ENCODE measurements around the gene ORC6. TPM values are rescaled to one million over a fixed set of nuclear protein-coding genes. Genes with fewer than 3 reads are reported as not detected.
A peak's percentile ranks its signal among the peaks of the same experiment; 100 is the strongest.

ORC6 gene
- total RNA-seq, 2 donors from 2014 or later, result 30.9 to 53.7 TPM

DNA sequence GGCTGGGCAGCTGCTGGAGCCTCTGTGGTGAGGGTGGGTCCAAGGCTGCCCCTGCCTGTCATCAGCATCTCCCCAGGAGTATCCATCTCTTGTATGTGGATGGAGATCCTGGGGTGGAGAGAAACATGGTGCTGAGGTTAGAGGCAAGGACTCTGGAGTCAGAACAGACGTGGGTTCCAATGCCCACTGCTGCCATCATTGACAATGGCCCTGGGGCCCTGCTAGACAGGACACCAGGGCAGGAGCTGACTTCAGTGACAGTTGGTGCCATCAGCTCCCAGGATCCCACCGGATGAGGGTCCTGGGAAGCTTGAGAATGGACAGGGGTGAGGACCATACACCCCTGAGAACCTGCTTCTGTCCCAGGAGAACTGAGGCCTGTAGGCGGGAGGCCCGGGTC is 43.1 kb downstream of the ORC6 start:
- Mint-ChIP-seq H3K4me3 (no peak overlapping the region), H3K36me3 (ENCODE audit: low read depth) (no peaks in the 10 kb centered on the region), H3K27me3 (no peaks in the 10 kb centered on the region), H3K9me3 (no peaks in the 10 kb centered on the region), H3K27ac (no peak overlapping the region), H3K4me1 (no peaks in the 10 kb centered on the region)
- ATAC-seq (replicated peaks), result no peak

DNA sequence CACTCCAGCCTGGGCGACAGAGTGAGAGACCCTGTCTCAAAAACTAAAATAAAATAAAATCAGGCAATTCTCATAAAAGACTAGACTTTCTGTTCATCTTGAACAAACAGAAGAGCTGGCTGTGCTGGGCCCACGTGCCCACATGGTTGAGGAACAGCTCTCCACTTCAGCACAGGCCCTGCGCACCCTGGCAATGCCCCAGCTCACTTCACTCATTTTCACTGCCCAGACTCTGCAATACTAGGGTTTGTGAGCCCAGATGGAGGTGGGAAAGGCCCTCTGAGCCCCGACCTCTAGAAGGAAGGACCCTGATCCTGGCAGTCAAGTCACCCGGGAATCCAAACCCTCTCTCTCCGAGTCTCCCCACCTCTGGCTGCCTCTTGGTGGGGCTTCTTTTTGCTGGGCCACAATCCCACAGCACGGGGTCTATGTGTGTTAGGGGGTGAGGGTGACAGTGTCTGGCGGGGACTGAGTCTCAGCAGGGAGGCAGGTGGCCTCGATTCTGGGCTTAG is 43.9 kb downstream of the ORC6 start:
- no peaks in the 10 kb centered on the region for H3K27me3 Mint-ChIP-seq
- no peak overlapping the region for H3K4me3 Mint-ChIP-seq
- no peak overlapping the region for H3K27ac Mint-ChIP-seq
- no peaks in the 10 kb centered on the region for H3K36me3 Mint-ChIP-seq (ENCODE audit: low read depth)
- H3K9me3 Mint-ChIP-seq, result no peaks in the 10 kb centered on the region
- H3K4me1 Mint-ChIP-seq, result no peaks in the 10 kb centered on the region
- no peak for ATAC-seq (replicated peaks)

DNA sequence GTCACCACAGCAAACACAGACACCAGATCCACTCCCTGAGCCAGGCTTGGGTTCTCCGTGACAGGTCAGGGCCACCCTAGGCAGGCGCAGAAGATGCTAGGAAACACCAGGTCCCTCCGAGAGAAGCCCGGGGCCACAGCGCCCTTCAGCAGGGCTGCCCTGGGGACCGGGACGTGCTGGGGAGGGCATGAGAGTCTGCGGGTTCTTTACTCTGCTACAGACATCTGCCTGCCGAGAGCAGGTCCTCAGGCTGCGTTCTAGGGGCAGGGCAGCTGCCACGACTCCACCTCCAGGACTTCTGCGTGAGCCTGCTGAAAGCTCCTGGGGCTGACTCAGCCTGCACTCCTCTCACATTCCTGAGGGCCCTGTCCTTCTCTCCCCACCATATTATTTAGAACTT is 47.2 kb downstream of the ORC6 start:
- Mint-ChIP-seq H3K4me3 (no peak overlapping the region), H3K27me3 (no peaks in the 10 kb centered on the region), H3K9me3 (no peaks in the 10 kb centered on the region), H3K36me3 (ENCODE audit: low read depth) (no peaks in the 10 kb centered on the region), H3K27ac (no peak overlapping the region), H3K4me1 (no peaks in the 10 kb centered on the region)
- ATAC-seq (replicated peaks), result no peak

DNA sequence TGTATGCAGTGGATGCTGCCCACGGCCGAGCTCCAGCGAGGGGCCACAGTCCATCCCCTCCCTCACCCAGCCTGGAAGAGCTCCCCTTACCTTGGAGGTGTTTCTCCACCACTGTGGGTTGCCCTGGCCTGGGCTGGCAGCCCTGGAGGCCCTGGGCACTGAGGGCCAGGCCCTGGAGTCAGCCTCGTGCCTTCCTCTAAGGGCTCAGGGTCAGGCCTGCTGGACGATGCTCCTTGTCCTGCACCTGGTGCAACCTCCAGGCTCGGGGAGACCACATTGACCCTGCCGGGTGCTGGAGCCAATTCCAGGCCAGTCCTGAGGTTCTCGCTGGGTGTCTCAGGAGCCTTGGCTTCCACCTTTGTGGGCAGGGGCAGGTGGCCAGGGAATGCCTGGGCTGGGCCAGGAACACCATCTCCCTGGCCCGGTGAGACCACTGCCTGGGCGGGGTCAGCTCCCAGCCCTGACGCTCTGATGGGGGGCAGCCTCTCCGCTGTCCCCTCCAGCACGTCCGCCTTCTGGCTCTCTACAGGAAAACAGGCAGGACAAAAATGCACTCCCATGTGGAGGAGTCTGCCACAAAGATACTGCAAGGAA is 48.3 kb downstream of the ORC6 start:
- H3K36me3 Mint-ChIP-seq (ENCODE audit: low read depth), result no peaks in the 10 kb centered on the region

DNA sequence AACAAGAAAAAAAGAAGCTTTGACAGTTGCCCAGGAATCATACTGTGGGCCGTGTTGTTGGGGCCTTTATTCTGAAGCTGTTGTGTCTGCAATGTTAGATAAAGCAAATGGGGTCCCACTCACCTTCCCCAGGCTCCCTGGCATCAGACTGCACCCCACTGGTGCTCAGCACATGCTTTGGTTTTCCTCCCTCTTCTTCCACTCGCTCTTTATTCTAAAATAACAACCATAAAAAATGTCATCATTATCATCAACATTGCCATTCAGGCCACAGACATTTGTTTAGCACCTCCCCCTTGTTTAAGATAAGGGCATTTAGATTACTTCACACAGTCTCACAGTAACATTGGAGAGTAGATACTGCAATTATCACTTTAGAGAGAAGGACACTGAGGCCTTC is 50.5 kb downstream of the ORC6 start:
- H3K27ac Mint-ChIP-seq, result no peak overlapping the region
- no peak for ATAC-seq (replicated peaks)

More for the DNA sequence above, 48.3 kb downstream of the ORC6 start:
- Mint-ChIP-seq H3K27me3 (no peaks in the 10 kb centered on the region), H3K27ac (no peak overlapping the region), H3K9me3 (no peaks in the 10 kb centered on the region), H3K4me3 (no peak overlapping the region), H3K4me1 (no peaks in the 10 kb centered on the region)
- no peak for ATAC-seq (replicated peaks)

DNA sequence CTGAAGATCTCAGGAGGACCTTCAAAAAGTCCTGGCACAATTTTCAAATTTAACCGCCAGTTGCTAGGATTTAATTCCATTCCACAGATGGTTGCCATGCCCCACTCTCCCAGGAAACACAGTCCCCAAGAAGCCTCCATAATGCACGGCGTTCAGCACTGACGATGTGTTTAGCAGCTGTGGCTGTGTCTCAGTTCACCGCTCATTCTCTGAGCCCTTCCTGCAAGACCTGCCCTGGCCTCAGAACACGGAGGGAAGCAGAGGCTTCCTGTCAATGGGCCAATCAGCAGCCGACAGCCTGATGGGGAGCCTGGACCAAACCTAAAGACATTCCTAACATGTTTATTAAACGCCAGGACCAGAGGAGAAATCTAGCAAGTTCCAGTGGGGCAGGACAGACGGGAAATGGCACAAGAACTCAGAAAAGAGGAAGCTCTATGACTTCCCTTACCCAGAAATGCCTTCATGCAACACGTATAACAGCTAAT is 53.8 kb downstream of the ORC6 start:
- H3K27ac Mint-ChIP-seq, result peak overlapping the region; percentile 12
- no peaks in the 10 kb centered on the region for H3K27me3 Mint-ChIP-seq
- no peaks in the 10 kb centered on the region for H3K9me3 Mint-ChIP-seq
- H3K4me1 Mint-ChIP-seq, result peaks cover 3% of the 10 kb centered on the region
- no peaks in the 10 kb centered on the region for H3K36me3 Mint-ChIP-seq (ENCODE audit: low read depth)
- peak overlapping the region; percentile 13 for H3K4me3 Mint-ChIP-seq
- ATAC-seq (replicated peaks), result no peak

More for the DNA sequence above, 50.5 kb downstream of the ORC6 start:
- Mint-ChIP-seq H3K36me3 (ENCODE audit: low read depth) (no peaks in the 10 kb centered on the region), H3K4me1 (peaks cover 3% of the 10 kb centered on the region), H3K4me3 (no peak overlapping the region), H3K9me3 (no peaks in the 10 kb centered on the region), H3K27me3 (no peaks in the 10 kb centered on the region)

DNA sequence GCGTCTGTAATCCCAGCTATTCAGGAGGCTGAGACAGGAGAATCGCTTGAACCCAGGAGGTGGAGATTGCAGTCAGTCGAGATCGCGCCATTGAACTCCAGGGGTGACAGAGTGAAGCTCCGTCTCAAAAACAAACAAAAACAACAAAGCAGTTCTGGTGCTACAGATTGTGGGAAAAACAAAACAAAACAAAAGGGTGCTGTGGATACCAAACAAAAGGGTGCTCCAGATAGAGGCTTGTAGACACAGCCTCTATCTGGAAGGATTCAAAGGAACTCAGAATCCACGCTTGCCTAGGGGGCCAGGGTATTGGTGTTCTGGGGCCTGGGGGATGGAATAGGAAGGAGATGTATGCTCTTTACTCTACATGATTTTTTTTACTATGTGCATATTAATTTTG is 56.2 kb downstream of the ORC6 start:
- Mint-ChIP-seq H3K9me3 (no peaks in the 10 kb centered on the region), H3K27ac (no peak overlapping the region), H3K4me3 (no peak overlapping the region), H3K36me3 (ENCODE audit: low read depth) (no peaks in the 10 kb centered on the region), H3K4me1 (peaks cover 3% of the 10 kb centered on the region), H3K27me3 (no peaks in the 10 kb centered on the region)
- ATAC-seq (replicated peaks), result no peak

DNA sequence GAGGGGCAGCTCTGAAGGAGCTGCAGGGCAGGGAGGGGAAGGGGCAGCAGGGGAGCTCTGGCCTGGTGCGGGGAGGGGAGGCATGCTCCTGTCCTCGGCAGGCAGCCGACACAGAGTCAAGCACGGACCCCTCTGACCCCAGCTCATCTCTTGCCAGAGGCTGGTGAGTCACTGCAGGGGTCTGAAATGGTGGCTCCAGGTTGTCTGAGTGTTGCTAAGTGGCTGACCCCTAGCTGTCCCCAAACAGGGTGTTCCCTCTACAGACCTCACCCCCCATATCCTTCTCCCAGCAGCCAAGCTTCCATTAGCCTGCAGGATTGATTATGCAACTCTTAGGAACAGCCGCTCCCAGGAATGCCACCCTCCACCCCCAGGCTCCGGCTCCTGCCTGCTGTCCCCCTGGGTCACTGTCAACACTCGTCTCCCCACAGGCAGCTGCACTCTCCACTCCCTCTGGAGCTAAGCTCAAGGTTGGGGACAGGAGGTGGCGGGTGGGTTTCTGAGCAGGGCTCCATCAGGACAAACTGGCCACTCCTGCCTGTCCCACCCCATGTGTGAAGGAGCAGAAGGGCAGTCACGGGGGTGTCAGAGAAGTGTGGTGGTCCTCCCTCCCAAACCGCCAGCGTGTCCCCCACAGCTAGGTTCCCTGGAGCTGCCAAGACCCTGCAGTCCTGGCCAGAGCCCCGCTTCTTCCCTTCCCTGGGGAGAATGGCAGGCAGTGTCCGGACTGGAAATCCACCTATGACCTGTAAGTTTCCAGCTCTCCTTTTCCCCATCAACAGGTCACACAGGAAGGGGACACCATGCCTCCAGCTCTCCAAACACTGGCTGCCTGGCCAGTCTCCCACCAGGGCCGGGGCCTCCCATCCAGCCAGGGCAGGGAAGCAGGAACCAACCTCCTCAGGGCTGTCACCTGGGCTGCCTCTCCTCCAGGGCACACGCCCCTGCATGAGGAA is 57.6 kb downstream of the ORC6 start:
- ATAC-seq (replicated peaks), result no peak
- no peaks in the 10 kb centered on the region for H3K27me3 Mint-ChIP-seq
- no peak overlapping the region for H3K27ac Mint-ChIP-seq
- no peaks in the 10 kb centered on the region for H3K36me3 Mint-ChIP-seq (ENCODE audit: low read depth)
- no peak overlapping the region for H3K4me3 Mint-ChIP-seq
- no peaks in the 10 kb centered on the region for H3K9me3 Mint-ChIP-seq
- H3K4me1 Mint-ChIP-seq, result peaks cover 3% of the 10 kb centered on the region

Other genes starting within 250 kb of the ORC6 start
- gene SHCBP1, start 68.3 kb upstream of the ORC6 start, total RNA-seq, result 10 to 100 TPM; 28.3 to 55.5 TPM
- 100 to 1,000 TPM in 1 of 2 donors, 10 to 100 TPM in 1; 74.2 to 105 TPM for gene VPS35, start 481 bp upstream of the ORC6 start, total RNA-seq
- under 1 TPM; 0.56 to 0.58 TPM for gene MYLK3, start 58.7 kb downstream of the ORC6 start, total RNA-seq
- 10 to 100 TPM; 15.6 to 21.3 TPM for gene C16orf87, start 141.5 kb downstream of the ORC6 start, total RNA-seq
- 1 to 10 TPM; 8.4 to 8.5 TPM for gene GPT2, start 194.7 kb downstream of the ORC6 start, total RNA-seq